ENCODE results near the gene KHSRP.
"Not testable (repeated sequence)": the region's sequence is repeated elsewhere in the genome, so short reads cannot be mapped to it uniquely, and the experiment has no call there.

Gene KHSRP

GRCh38 chr19:6417713-6418561 is 6.7 kb downstream of the KHSRP start:
- no peak for DNase-seq (ENCODE audit: low read depth in 2 of 2)

DNA sequence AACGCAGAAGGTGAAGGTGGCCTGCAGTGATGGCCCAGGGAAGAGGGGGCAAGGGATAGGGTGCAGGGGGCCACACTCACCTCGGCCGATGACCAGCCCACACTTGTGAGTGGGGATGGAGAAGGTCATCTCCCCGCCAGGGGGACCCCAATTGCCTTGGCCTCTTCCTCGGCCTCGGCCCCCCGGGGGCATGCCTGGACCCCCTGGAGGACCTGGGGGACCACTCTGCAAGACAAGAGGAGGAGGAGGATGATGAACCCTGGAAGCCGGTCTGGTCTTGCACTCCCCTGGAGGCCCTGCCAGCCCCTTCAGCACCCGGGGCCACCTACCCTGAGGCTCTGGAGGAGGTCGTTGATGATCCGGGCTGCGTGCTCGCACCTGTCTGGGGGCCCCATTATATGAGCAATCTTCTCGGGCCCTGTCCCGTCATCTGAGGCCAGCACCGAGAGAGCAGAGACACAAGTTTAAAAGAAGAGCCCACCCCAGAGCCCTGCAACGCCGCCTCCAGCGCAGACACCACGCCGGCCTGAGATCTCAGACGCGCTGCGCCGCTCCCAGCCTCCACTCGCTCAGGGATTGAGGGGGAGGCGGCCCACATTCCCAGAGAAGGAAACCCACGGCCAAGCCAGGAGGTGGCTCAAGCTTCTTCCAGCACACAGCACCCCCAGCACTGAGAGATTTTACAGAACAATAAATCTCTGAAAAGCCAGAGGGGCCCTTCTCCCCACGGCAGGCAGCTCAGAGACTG is 7.8 kb downstream of the KHSRP start:
- no peak for DNase-seq (ENCODE audit: low read depth in 2 of 2)

- DNase-seq (ENCODE audit: low read depth in 2 of 2) = no peak
Measured at GRCh38 chr19:6415591-6416190, 8.9 kb downstream of the KHSRP start.

DNA sequence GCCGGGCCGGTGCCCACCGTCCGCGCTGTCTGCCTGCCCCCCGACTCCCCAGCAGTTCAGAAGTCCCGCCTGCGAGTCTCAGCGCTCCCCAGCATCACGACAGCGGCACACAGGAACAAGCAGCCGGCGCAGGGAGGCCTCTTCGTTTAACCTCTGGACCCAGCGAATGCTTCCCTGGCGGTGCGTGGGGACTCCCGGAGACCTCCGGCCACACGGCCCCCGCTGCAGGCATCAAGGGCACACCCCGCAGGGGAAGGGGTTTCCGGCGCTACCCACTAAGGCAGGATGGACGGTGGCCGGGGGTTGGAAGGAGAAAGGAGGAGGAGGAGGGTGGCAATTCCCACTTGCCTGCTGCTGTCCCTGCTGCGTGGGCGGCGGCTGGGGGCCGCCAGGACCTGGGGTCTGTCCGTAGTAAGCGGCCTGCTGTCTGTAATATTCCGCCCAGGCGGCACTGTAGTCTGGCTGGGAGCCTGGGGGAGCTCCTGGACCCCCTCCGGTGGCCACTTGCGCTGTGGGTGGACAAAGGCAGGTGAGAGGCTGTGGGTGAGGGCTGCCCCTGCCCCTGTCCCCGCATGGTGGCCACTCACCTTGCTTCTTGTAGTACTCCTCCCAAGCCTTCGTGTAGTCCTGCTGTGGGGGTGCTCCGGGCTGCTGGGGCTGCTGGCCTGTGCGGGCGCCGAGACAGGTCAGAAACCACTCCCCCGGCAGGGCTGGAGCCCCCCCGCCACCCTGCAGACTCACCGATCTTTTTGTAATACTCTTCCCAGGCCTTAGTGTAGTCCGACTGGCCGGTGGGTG is 9.6 kb downstream of the KHSRP start:
- DNase-seq (ENCODE audit: low read depth in 2 of 2) = no peak

GRCh38 chr19:6413721-6414643 is 10.6 kb downstream of the KHSRP start:
- no peak for DNase-seq (ENCODE audit: low read depth in 2 of 2)

- DNase-seq (ENCODE audit: low read depth in 2 of 2) = no peak
Measured at GRCh38 chr19:6413291-6413690, 11.3 kb downstream of the KHSRP start.

DNA sequence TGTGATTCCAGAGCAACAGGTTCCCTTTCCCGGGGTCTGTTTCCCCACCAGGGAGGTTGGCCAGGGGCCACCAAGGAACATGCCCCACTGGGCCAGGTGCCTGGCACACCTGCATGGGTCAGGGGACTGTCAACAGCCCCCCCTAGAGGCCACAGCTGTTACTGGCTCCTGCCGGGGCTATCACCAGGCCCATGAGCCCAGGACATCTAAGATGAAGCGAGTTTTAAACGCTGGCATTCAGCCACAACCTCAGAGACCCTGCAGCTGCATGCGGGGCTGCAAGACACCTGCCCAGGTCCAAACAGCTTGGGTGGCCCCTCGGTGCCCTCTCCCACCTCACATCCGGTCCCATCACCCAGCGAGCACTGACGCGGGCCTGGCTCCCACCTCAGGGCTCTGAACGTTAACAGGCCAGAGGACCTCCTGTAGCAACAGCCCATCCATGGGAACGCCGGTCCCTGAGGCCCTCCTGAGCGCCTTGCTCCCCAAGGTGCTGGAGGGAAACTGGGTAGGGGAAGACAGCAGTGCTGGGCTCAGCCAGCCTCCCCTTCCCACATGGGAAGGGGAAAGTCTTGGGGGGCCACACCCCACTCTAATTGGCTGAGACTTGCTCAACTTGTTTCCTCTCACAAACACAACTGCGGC is 12.0 kb downstream of the KHSRP start:
- peak in 1 of 2 donors; percentile 20 for DNase-seq (ENCODE audit: low read depth in 2 of 2)

DNA sequence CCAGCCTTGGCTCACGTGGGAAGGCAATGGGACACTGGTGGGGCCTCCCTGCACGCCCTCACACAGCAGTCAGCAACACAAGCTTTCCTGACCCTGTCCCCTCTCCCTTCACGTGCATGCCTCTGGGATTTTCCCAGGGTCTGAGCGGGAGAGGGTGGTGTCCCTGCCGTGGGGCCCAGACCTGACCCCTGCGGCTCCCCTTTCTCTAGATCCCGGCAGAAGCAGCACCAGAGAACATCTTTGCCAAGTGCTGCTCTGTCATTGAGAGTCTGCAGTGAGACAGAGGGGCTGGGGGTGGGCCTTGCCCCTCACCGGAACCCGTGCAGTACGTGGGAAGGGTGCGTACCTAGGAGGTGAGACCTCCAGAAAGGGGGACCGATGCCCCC is 12.6 kb downstream of the KHSRP start:
- no peak for DNase-seq (ENCODE audit: low read depth in 2 of 2)

DNA sequence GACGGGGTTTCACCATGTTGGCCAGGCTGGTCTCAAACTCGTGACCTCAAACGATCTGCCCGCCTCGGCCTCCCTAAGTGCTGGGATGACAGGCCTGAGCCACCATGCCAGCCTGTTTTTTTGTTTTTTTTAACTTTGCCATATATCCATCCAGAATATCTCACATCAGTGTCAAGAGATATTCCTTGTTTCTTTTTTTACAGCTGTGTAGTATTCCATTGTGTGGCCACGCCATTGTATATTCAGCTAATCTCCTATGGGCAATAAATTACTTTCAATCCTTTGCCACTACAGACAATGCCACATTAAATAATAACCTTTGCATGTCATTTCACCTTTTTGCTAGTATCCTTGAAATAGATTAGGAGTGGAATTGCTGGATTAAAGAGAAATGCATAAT is 15.3 kb downstream of the KHSRP start:
- DNase-seq (ENCODE audit: low read depth in 2 of 2) = no peak

DNA sequence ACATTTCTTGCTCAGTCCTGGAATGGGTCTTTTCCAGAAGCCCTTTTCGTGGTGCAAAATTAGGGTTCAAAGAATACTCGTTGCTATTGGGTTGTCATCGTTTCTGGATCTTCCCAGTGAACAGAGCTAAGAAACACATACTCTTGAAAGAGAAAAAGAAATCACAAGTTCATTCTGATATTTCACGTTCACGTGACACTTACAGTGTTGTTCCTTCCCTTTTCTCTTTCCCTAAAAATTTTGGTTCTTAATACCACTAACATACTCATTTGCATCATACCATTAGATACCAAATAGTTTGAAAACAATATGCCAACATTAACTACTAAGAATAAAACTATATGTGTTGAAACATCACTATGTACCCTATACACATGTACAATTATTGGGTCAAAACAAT is 18.2 kb downstream of the KHSRP start:
- no peak for DNase-seq (ENCODE audit: low read depth in 2 of 2)

DNA sequence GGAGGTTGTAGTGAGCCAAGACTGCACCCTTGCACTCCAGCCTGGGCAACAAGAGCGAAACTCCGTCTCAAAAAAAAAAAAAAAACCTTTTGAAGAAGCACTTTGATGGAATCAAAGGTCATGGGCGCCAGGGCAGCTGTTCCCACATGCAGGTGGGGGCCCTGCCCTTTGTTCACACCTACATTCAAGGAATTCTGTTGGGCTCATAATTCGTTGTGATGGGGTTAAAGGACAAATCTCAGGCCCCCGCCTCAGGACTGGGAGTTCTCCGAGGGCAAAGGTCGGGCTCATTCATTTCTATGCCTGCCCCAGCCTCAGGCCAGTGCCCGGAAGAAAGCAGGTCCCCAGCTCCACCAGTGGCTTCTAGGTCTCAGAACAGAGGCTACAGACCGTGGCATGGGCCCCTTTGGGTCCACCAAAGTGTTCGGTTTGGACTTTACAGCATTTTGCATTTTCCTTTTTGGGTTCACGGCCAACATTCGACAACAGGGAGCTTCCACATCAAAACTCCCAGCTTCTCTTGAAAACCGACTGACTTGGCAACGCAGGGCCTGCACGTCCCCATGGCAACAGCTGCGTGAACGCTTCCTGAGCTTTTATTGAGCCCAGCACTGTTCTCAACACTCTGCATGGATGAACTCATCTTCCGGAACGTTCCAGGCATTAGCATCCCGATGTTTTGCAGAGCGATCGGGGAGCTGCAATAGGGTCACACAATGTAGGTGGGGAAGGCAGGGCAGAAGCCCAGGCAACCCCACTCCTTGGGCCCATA is 21.6 kb downstream of the KHSRP start:
- no peak for DNase-seq (ENCODE audit: low read depth in 2 of 2)

DNA sequence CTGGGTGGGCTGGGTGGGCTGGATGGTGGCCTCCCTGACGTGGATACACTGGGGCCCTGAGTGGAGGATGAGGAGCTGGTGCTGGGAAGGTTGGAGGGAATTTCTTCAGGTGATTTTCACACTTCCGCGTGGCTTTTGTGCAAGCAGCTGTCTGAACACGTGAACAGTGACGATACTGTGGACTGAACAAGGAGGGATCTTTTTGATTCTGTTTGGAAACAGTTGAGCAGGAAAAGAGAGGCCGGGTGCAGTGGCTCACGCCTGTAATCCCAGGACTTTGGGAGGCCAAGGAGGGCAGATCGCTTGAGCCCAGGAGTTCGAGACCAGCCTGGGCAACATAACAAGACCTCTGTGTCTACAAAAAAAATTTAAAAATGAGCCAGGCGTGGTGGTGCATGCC is 22.6 kb downstream of the KHSRP start:
- no peak for DNase-seq (ENCODE audit: low read depth in 2 of 2)

GRCh38 chr19:6400062-6400944 is 24.3 kb downstream of the KHSRP start:
- DNase-seq (ENCODE audit: low read depth in 2 of 2) = not testable (repeated sequence)

- no peak for DNase-seq (ENCODE audit: low read depth in 2 of 2)
Measured at GRCh38 chr19:6396305-6396704, 28.3 kb downstream of the KHSRP start.

DNA sequence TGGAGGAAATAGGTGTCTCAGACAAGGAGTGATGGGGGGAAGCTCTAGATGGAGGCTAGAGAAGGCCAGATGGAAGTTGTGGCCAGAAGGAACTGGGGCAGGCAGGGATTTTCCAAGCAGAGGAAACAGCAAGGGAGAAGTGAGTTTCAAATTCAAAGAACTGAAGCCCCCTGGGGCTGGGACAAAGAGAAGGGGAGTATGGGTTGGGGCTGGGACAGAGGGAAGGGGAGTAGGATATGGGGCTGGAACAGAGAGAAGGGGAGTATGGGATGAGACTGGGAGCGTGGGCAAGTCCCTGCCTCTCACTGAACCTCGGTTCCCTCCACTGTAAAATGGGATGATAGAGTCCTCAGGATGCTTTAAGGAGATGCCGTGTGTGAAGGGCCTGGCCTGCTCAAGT is 29.8 kb downstream of the KHSRP start:
- DNase-seq (ENCODE audit: low read depth in 2 of 2) = no peak

DNA sequence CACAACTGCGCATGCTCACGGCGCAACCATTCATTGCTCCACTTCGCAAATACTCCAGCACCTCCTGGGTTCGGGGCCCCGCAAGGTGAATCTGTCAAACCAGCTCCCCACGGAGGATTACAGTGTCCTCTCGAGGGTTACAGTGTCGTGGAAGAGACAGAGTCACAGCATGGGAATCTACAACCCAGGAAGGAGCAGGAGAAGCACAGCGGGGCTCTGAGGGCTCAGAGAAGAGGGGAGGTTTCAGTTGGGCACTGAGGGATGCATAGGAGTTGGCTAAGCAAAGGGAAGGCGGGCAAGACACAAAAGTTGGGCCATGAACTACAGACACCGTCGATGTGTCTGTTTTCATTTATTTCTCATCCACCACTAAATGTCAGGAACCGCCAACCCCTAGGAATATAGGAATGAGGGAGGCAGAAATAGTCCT is 30.6 kb downstream of the KHSRP start:
- peak in 1 of 2 donors; percentile 46 for DNase-seq (ENCODE audit: low read depth in 2 of 2)

- DNase-seq (ENCODE audit: low read depth in 2 of 2) = peak; percentile 79 to 88
Measured at GRCh38 chr19:6393074-6393982, 31.3 kb downstream of the KHSRP start, which contains the start of gene GTF2F1. TSS of gene GTF2F1 (minus strand) at chr19:6393164. CDS start at chr19:6392995, 169 bp downstream.
